Activated T-cell treated with anti-CD3 and anti-CD28 coated beads, Interleukin-2, amount 50 U/mL, for 24 hours (primary cell): ENCODE measurements around the gene RXFP1.

Experiments used
- DNase-seq: peaks from one replicate; pipeline ENCODE4 v3.0.0-alpha.2; 2020
- H3K27ac Mint-ChIP-seq: 2 replicates; pipeline ENCODE4 v1.8.0; 2020; ENCODE audit warnings: mild to moderate bottlenecking, mixed read lengths
- H3K27me3 Mint-ChIP-seq: 2 replicates; pipeline ENCODE4 v1.8.0; 2020; ENCODE audit warnings: mixed read lengths
- H3K36me3 Mint-ChIP-seq: 2 replicates; pipeline ENCODE4 v1.8.0; 2020; ENCODE audit warnings: low read depth, mixed read lengths
- H3K4me1 Mint-ChIP-seq: 2 replicates; pipeline ENCODE4 v1.8.0; 2020; ENCODE audit warnings: low read depth, mixed read lengths
- H3K4me3 Mint-ChIP-seq: 2 replicates; pipeline ENCODE4 v1.8.0; 2020; ENCODE audit warnings: mild to moderate bottlenecking, moderate library complexity, mixed read lengths
- H3K9me3 Mint-ChIP-seq: 2 replicates; pipeline ENCODE4 v1.8.0; 2020; ENCODE audit warnings: mixed read lengths

RXFP1 gene

DNA sequence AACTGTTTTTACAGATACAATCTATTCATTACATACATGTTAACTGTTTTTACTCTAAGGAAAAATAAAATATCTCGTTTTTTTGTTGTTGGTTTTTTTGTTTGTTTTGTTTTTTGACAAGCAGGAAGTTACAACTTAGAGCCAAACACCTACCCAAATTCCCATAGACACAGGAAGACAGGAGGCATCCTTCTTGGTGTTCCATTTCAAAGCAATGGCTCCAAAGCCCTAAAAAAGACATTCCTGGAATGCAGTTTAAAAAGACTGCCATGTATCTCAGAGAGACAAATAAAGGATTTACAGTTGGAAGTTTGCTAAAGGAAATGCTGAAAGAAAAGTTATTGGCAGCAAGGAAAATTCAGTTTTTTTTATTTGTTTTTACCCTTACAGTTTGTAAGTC, 167.1 kb downstream of the RXFP1 start:
- Mint-ChIP-seq H3K4me1 (no peaks in the 10 kb centered on the region), H3K27me3 (no peaks in the 10 kb centered on the region), H3K9me3 (no peaks in the 10 kb centered on the region), H3K27ac (no peak overlapping the region), H3K4me3 (no peak overlapping the region), H3K36me3 (peaks cover 43% of the 10 kb centered on the region)
- no peak for DNase-seq
